ENCODE measurements around the gene RGL3.
A peak's percentile ranks its signal among the peaks of the same experiment; 100 is the strongest.
"Not testable (repeated sequence)": the region's sequence is repeated elsewhere in the genome, so short reads cannot be mapped to it uniquely, and the experiment has no call there.

Gene RGL3

DNA sequence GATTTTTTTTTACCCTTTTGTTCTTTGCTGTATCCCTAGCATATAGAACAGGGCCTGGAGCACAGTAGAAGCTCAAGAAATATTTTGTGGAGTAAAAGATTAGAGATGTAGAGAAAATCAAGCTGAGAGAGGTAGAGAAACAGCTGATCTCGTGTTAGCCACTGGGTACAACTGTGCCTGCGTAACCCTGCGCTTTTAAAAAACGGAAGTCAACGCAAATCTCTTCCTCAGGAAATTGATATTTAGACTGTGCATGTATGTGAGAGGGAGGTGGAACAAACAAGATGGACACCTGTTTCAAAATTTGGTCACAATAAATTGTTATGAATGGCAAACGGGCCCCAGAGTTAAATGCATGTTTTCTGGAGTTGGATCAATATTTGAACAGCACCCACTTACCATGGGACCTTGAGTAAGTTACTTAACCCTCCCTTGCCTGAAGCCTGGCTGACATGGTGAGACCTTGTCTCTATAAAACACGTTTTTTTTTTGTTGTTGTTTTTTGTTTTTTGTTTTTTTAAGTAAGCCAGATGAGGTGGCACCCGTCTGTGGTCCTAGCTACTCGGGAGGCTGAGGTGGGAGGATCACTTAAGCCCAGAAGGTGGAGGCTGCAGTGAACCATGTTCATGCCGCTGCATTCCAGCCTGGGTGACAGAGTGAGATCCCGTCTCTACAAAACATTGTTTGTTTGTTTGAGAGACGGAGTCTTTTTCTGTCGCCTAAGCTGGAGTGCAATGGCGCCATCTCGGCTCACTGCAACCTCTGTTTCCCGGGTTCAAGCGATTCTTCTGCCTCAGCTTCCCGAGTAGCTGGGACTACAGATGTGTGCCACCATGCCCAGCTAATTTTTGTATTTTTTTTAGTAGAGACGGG, 31.7 kb downstream of the RGL3 start:
- no peak overlapping the region for H3K9ac ChIP-seq (ENCODE audit: low read depth, low read length)

DNA sequence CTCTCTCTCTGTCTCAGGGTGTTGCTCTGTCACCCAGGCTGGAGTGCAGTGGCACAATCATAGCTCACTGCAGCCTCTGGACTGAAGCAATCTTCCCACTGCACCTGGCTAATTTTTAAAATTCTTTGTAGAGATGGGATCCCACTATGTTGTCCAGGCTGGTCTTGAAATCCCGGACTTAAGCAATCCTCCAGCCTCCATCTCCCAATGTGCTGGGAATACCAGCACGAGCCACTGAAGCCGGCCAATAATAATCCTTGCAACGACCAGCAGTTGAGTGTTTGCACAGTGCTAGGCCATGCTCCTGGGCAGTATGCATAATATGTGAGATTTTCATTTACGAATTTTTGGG, 34.4 kb downstream of the RGL3 start:
- H3K9me3 ChIP-seq (replicated peaks; ENCODE audit: low read length): no peaks in the 10 kb centered on the region
- H3K4me1 ChIP-seq (ENCODE audit: control insufficient read depth, insufficient read depth, low read length): peaks cover 27% of the 10 kb centered on the region
- no peaks in the 10 kb centered on the region for H3K36me3 ChIP-seq (ENCODE audit: insufficient read depth, low read length)
- peaks cover 6% of the 10 kb centered on the region for H3K27me3 ChIP-seq (ENCODE audit: control insufficient read depth, insufficient read depth, low read length)
- no peak overlapping the region for H3K4me3 ChIP-seq (ENCODE audit: low read length)
- no peak overlapping the region for H3K9ac ChIP-seq (ENCODE audit: low read depth, low read length)
- H3K4me2 ChIP-seq (ENCODE audit: low read length): no peak overlapping the region

More for the DNA sequence above, 31.7 kb downstream of the RGL3 start:
- H3K4me2 ChIP-seq (ENCODE audit: low read length): no peak overlapping the region
- H3K4me3 ChIP-seq (ENCODE audit: low read length): no peak overlapping the region
- peaks cover 6% of the 10 kb centered on the region for H3K27me3 ChIP-seq (ENCODE audit: control insufficient read depth, insufficient read depth, low read length)
- H3K36me3 ChIP-seq (ENCODE audit: insufficient read depth, low read length): no peaks in the 10 kb centered on the region
- H3K9me3 ChIP-seq (replicated peaks; ENCODE audit: low read length): no peaks in the 10 kb centered on the region
- peaks cover 11% of the 10 kb centered on the region for H3K4me1 ChIP-seq (ENCODE audit: control insufficient read depth, insufficient read depth, low read length)

DNA sequence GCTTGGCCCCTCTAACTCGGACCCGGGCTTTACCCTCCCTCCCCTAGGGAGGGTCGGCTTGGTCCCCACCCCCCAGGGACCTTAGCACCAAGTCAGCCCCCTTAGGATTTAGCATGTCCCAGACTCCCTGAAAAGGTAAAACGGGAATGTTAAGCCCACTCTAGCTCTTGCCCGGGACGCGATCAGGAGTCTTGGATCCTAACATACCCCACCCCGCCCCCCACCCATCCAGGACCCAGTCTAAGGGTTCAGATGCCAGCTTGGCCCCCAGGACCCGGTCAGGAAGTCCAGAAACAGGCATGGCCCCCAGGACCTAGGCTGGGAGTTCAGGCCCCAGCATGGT, 35.4 kb downstream of the RGL3 start:
- H3K4me1 ChIP-seq (ENCODE audit: control insufficient read depth, insufficient read depth, low read length): peaks cover 30% of the 10 kb centered on the region
- no peaks in the 10 kb centered on the region for H3K9me3 ChIP-seq (replicated peaks; ENCODE audit: low read length)
- peak overlapping the region; percentile 76 for H3K4me2 ChIP-seq (ENCODE audit: low read length)
- no peaks in the 10 kb centered on the region for H3K36me3 ChIP-seq (ENCODE audit: insufficient read depth, low read length)
- H3K27me3 ChIP-seq (ENCODE audit: control insufficient read depth, insufficient read depth, low read length): peaks cover 6% of the 10 kb centered on the region
- H3K4me3 ChIP-seq (ENCODE audit: low read length): peak overlapping the region; percentile 64
- H3K9ac ChIP-seq (ENCODE audit: low read depth, low read length): no peak overlapping the region

DNA sequence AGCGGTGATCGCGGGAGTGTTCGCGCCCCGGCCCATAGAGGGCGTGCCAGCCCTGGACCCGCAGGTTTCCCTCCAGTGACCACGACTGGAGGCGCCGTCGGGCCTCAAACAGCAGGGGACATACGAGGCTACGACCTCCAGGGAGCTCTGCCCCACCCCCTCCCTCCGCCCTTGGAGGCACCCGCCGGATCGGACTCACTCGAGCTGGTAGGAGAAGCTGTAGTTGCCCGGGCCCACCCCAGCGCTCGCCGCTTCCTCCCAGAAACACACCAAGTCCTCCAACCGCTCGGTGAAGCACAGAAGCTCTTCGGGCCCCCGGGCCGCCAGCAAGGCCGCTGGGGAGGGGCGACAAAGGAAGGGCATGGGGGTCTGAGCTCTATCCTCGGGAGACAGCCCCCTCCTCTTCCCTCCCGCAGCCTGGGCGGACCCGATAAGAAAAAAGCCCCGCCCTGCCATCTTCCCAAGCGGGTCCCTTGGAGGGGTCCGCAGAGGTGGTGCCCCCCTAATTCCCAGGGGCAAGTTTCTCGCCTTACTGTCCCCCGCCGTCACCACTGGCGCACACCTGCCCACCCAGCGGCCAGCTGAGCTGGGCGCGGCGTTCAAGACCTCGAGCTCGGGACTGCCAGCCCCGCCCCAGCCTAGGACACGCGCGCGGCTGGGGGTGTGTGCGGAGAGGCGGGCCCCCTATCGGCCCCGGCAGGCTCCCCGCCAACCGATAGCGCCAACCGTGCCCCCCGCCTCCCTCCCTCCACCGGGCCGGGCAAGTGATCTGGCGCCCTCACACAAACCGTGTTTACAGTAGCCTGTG, 36.0 kb downstream of the RGL3 start:
- no peaks in the 10 kb centered on the region for H3K9me3 ChIP-seq (replicated peaks; ENCODE audit: low read length)
- H3K4me2 ChIP-seq (ENCODE audit: low read length): peak overlapping the region; percentile 76
- peaks cover 36% of the 10 kb centered on the region for H3K4me1 ChIP-seq (ENCODE audit: control insufficient read depth, insufficient read depth, low read length)
- peak overlapping the region; percentile 64 for H3K4me3 ChIP-seq (ENCODE audit: low read length)
- H3K27me3 ChIP-seq (ENCODE audit: control insufficient read depth, insufficient read depth, low read length): peaks cover 6% of the 10 kb centered on the region
- no peaks in the 10 kb centered on the region for H3K36me3 ChIP-seq (ENCODE audit: insufficient read depth, low read length)
- no peak overlapping the region for H3K9ac ChIP-seq (ENCODE audit: low read depth, low read length)

DNA sequence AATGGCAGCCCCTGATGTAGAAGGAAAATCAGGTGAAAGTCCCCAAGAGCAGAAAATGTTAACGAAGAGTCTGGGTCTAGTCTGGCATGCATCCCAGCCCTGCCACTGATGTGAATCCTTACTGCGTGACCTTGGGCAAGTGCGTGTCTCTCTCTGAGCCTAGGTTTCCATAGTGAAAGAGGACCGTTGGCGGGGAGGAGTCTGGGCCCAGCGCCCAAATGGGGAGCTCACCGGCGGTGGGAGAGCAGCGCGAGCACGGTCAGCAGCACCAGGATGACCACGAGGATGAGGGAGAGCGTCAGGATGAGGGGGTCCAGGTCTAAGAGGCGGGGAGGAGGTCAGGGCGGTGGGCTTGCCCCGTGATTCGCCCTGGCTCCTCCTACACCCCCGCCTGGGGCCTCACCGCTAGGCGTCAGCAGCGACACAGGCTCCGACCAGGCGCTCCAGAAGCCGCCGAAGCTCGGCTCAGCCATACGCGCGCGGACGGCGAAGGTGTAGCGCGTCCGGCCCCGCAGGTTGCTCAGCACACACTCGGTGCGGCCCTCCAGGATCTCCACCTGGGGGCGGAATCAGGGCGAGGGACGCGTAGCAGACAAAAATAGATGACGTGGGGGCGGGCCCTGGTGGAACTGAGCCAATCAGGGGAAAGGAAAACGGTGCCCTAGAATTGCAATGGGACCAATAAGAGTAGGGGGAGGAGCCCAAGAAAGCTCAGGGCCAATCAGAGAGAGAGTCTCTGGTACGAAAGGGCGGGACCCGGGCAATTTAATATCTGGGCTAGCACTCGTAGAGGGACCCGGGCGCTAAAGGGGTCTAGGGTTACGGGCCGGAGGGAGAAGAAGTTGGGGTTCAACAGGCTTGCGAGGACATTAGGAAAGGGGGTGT, 38.2 kb downstream of the RGL3 start:
- Histone ChIP-seq H3K9me3 (replicated peaks; ENCODE audit: low read length) (no peaks in the 10 kb centered on the region), H3K4me1 (ENCODE audit: control insufficient read depth, insufficient read depth, low read length) (peaks cover 52% of the 10 kb centered on the region), H3K9ac (ENCODE audit: low read depth, low read length) (peak overlapping the region; percentile 70), H3K4me2 (ENCODE audit: low read length) (peak overlapping the region; percentile 98), H3K36me3 (ENCODE audit: insufficient read depth, low read length) (no peaks in the 10 kb centered on the region), H3K27me3 (ENCODE audit: control insufficient read depth, insufficient read depth, low read length) (peaks cover 6% of the 10 kb centered on the region), H3K4me3 (ENCODE audit: low read length) (peak overlapping the region; percentile 80)

DNA sequence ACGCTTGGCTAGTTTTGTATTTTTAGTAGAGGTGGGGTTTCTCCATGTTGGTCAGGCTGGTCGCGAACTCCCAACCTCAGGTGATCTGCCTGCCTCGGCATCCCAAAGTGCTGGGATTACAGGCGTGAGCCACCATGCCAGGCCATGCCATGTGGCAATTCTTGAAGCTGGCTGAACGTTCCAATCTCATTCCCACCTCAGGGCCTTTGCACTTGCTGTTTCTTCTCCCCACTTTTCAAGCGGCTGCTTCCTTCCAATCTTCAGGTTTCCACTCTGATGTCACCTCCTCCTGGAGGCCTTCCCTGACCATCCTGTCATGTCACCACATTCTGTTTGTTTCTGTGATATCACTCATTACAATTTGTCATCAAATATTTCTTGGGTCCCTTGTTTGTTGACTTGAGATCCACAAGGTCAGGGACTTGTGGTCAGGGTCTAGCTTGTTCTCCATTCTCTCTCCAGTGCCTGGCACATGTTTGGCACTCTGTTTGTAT, 39.2 kb downstream of the RGL3 start:
- H3K4me1 ChIP-seq (ENCODE audit: control insufficient read depth, insufficient read depth, low read length): peaks cover 61% of the 10 kb centered on the region
- H3K9ac ChIP-seq (ENCODE audit: low read depth, low read length): no peak overlapping the region
- no peaks in the 10 kb centered on the region for H3K36me3 ChIP-seq (ENCODE audit: insufficient read depth, low read length)
- peak overlapping the region; percentile 98 for H3K4me2 ChIP-seq (ENCODE audit: low read length)
- H3K4me3 ChIP-seq (ENCODE audit: low read length): peak overlapping the region; percentile 80
- H3K27me3 ChIP-seq (ENCODE audit: control insufficient read depth, insufficient read depth, low read length): peaks cover 6% of the 10 kb centered on the region
- H3K9me3 ChIP-seq (replicated peaks; ENCODE audit: low read length): no peaks in the 10 kb centered on the region

DNA sequence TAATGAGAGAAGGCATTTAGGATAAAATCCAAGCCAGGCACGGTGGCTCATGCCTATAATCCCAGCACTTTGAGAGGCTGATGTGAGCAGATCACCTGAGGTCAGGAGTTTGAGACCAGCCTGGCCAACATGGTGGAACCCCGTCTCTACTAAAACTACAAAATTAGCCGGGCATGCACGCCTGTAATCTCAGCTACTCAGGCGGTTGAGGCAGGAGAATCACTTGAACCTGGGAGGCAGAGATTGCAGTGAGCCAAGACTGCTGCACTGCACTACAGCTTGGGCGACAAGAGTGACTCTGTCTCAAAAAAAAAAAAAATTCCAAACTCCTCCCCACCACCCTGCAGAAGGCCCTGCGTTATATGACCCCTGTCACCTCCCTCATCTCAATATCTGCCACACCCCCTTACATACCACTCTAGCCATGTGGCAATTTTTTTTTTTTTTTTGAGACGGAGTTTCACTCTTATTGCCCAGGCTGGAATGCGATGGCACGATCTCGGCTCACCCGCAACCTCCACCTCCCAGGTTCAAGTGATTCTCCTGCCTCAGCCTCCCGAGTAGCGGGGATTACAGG, 39.8 kb downstream of the RGL3 start:
- not testable (repeated sequence) for H3K4me3 ChIP-seq (ENCODE audit: low read length); H3K9ac ChIP-seq (ENCODE audit: low read depth, low read length); H3K9me3 ChIP-seq (replicated peaks; ENCODE audit: low read length); H3K27me3 ChIP-seq (ENCODE audit: control insufficient read depth, insufficient read depth, low read length); H3K4me2 ChIP-seq (ENCODE audit: low read length); H3K36me3 ChIP-seq (ENCODE audit: insufficient read depth, low read length)
- H3K4me1 ChIP-seq (ENCODE audit: control insufficient read depth, insufficient read depth, low read length): peaks cover 61% of the 10 kb centered on the region

DNA sequence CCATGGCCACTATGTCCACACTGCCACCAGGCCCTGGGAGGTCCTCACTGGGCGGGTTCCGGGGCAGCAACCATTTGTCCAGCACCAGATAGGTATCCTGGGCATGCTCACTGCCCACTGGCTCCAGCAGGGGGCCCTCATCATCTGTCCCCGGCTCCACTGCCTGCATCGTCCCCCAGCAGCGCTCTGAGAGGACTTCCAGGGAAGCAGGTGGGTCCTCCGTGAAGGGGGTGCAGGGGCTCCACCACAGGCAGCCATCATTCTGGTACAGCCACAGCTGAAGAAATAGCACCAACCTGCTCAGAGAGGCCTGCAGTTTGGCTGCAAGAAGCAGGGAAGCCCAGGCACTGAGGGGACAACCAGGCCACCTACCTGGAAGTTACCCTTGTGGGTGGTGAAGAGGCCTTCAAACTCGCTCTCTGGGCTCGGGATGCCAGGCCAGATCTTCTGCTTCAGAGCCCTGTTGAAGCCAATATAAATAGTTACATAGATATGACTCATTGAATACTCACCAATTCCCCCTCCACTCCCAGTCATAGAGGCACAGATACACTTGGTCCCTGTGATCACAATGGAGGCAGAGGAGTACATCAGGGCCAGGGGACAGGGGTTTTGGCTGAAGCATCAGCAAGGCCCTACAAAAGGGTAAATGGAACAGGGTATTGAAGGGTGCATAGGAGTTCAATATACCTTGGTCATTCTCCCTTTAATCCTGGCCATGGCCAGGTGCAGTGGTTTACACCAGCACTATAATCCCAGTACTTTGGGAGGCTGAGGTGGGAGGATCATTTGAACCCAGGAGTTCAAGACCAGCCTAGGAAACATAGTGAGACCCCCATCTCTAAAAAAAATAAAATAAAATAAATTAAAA, 40.6 kb downstream of the RGL3 start:
- Histone ChIP-seq H3K9ac (ENCODE audit: low read depth, low read length) (no peak overlapping the region), H3K4me2 (ENCODE audit: low read length) (peak overlapping the region; percentile 75), H3K36me3 (ENCODE audit: insufficient read depth, low read length) (no peaks in the 10 kb centered on the region), H3K4me1 (ENCODE audit: control insufficient read depth, insufficient read depth, low read length) (peaks cover 61% of the 10 kb centered on the region), H3K27me3 (ENCODE audit: control insufficient read depth, insufficient read depth, low read length) (peaks cover 6% of the 10 kb centered on the region), H3K4me3 (ENCODE audit: low read length) (peak overlapping the region; percentile 54), H3K9me3 (replicated peaks; ENCODE audit: low read length) (no peaks in the 10 kb centered on the region)

DNA sequence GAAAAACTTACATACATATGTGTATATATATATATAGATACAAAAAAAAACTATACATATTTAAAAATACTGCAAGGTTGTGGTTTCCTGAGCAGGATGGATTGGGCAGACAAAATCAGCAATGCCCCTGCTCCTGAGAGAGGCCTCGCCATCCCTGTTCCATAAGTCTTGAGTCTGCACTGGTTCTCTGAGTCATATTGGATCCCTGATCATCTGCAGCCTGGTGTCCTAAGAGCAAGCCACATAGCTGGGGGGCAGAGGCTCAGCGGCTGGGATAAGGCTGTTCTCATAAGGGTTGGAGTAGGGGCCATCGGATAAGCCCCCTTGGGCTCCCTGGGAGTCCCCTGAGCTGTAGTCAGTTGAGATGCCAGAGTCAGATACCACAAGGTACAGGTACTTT, 41.4 kb downstream of the RGL3 start:
- peaks cover 55% of the 10 kb centered on the region for H3K4me1 ChIP-seq (ENCODE audit: control insufficient read depth, insufficient read depth, low read length)
- H3K9me3 ChIP-seq (replicated peaks; ENCODE audit: low read length): no peaks in the 10 kb centered on the region
- H3K27me3 ChIP-seq (ENCODE audit: control insufficient read depth, insufficient read depth, low read length): peaks cover 3% of the 10 kb centered on the region
- H3K4me3 ChIP-seq (ENCODE audit: low read length): no peak overlapping the region
- no peak overlapping the region for H3K9ac ChIP-seq (ENCODE audit: low read depth, low read length)
- peak overlapping the region; percentile 75 for H3K4me2 ChIP-seq (ENCODE audit: low read length)
- no peaks in the 10 kb centered on the region for H3K36me3 ChIP-seq (ENCODE audit: insufficient read depth, low read length)

DNA sequence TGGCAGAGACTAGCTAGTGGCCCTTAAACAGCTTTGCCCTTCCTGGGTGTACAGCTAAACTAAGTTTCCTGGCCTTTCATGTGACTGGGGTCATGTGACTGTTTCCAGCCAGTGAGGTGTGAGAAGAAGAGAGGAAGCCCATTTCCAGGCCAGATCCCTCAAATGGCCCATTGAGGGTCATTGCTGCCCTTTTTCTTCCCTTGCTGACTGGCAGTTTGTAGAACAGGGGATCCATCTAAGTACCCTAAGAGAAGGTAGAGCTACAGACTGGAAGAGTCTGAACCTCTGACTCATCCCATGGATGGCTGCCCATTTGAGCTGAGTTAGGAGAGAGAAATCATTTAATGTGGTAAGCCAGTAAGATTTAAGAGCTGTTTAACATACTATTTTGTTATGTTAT, 41.9 kb downstream of the RGL3 start:
- no peak overlapping the region for H3K4me3 ChIP-seq (ENCODE audit: low read length)
- peak overlapping the region; percentile 30 for H3K4me2 ChIP-seq (ENCODE audit: low read length)
- H3K36me3 ChIP-seq (ENCODE audit: insufficient read depth, low read length): no peaks in the 10 kb centered on the region
- H3K9me3 ChIP-seq (replicated peaks; ENCODE audit: low read length): no peaks in the 10 kb centered on the region
- H3K4me1 ChIP-seq (ENCODE audit: control insufficient read depth, insufficient read depth, low read length): peaks cover 55% of the 10 kb centered on the region
- H3K9ac ChIP-seq (ENCODE audit: low read depth, low read length): peak overlapping the region; percentile 1
- no peaks in the 10 kb centered on the region for H3K27me3 ChIP-seq (ENCODE audit: control insufficient read depth, insufficient read depth, low read length)

All from skeletal muscle satellite cell (primary cell).